Measurements from ENCODE around the gene NFE2.

Gene NFE2

DNA sequence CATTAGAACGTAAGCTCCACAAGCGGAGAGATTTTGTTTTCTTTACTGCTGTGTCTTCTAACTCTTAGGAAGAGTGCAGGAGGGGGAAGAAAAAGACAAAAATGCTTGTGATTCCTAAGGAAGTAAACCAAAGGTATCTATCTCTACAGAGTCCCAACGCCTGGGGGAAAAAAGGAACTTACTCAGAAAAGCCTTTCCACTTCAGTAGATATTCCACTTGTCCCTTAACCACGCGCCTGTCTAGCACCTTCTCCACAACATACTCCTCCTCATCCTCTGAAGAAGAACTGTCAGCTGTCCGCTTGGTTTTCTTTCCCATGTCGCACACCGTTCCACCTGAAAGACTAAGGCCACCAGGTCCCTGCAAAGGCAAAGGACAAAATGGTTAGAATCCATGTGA is 43.5 kb downstream of the NFE2 start:
- H3K9me3 Mint-ChIP-seq, result no peaks in the 10 kb centered on the region
- peaks cover 43% of the 10 kb centered on the region for H3K4me1 Mint-ChIP-seq (ENCODE audit: low read depth)
- no peak overlapping the region for H3K4me3 Mint-ChIP-seq
- H3K36me3 Mint-ChIP-seq (ENCODE audit: low read depth), result peaks cover 41% of the 10 kb centered on the region
- H3K27me3 Mint-ChIP-seq, result no peaks in the 10 kb centered on the region
- no peak overlapping the region for H3K27ac Mint-ChIP-seq

DNA sequence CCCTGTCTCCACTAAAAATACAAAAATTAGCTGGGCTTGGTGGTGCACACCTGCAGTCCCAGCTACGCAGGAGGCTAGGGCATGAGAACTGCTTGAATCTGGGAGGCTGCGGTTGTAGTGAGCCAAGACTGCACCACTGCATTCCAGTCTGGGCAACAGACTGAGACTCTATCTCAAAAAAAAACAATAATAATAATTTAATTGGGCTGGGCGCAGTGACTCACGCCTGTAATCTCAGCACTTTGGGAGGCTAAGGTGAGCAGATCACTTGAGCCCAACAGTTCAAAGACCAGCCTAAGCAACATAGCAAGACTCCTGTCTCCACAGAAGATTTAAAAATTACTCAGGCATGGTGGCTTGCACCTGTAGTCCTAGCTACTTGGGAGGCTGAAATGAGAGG is 47.6 kb downstream of the NFE2 start:
- Mint-ChIP-seq H3K4me3 (no peak overlapping the region), H3K27me3 (no peaks in the 10 kb centered on the region), H3K4me1 (ENCODE audit: low read depth) (peaks cover 17% of the 10 kb centered on the region), H3K27ac (no peak overlapping the region), H3K9me3 (no peaks in the 10 kb centered on the region), H3K36me3 (ENCODE audit: low read depth) (peaks cover 57% of the 10 kb centered on the region)

DNA sequence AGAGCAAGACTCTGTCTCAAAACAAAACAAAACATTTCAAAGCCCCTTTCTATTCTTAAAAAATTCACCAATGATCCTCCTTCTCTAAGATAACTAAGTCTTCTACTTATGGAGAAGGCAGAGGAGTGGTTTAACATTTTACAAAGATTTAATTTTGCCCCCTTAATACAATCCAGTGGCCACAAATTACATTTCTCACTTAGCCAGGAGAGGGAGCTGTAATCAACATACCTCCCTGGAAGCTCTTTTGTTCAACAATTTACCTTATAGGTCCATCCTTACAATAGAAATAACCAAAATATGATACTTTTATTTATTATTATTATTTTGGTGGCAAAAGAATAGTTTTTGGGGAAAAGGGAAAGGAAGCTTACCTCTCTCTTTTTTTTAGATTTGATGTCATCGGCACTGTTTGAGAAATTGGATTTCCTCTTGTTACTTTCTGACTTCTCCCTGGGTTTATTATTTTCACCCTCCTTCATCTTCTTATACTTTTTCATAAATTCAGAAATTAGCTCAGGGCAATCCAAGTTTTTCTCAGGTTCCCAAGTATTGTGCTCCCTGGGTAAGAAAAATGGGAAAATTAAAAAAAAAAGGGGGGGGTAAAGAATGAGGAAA is 49.0 kb downstream of the NFE2 start:
- no peak overlapping the region for H3K4me3 Mint-ChIP-seq
- H3K27ac Mint-ChIP-seq, result no peak overlapping the region
- H3K9me3 Mint-ChIP-seq, result no peaks in the 10 kb centered on the region
- peaks cover 9% of the 10 kb centered on the region for H3K4me1 Mint-ChIP-seq (ENCODE audit: low read depth)
- H3K36me3 Mint-ChIP-seq (ENCODE audit: low read depth), result peaks cover 51% of the 10 kb centered on the region
- H3K27me3 Mint-ChIP-seq, result no peaks in the 10 kb centered on the region

- H3K4me3 Mint-ChIP-seq, result no peak overlapping the region
- peaks cover 53% of the 10 kb centered on the region for H3K36me3 Mint-ChIP-seq (ENCODE audit: low read depth)
- H3K9me3 Mint-ChIP-seq, result no peaks in the 10 kb centered on the region
- no peaks in the 10 kb centered on the region for H3K27me3 Mint-ChIP-seq
- H3K27ac Mint-ChIP-seq, result peak overlapping the region; percentile 7
- H3K4me1 Mint-ChIP-seq (ENCODE audit: low read depth), result peaks cover 9% of the 10 kb centered on the region
Observed at GRCh38 chr12:54249489-54249888, 51.3 kb downstream of the NFE2 start.

- Mint-ChIP-seq H3K4me1 (ENCODE audit: low read depth) (peaks cover 14% of the 10 kb centered on the region), H3K27me3 (no peaks in the 10 kb centered on the region), H3K4me3 (no peak overlapping the region), H3K36me3 (ENCODE audit: low read depth) (peaks cover 48% of the 10 kb centered on the region), H3K27ac (no peak overlapping the region), H3K9me3 (no peaks in the 10 kb centered on the region)
Observed at GRCh38 chr12:54246011-54246641, 54.7 kb downstream of the NFE2 start.

Measured in stimulated activated naive CD8-positive, alpha-beta T cell treated with anti-CD3 and anti-CD28 coated beads, Interleukin-15, Interleukin-2, amounts not matched to agents 100 ng/mL and 50 ng/mL, for 24 hours (primary cell).